Skeletal muscle satellite cell (primary cell): ENCODE measurements around the gene SCN3A.

Experiments
- H3K27me3 ChIP-seq: 2 replicates; pipeline ENCODE4 v1.7.0; 2013; ENCODE audit warnings: low read length; ENCODE audit not compliant: control insufficient read depth, insufficient read depth
- H3K36me3 ChIP-seq: 2 replicates; pipeline ENCODE4 v1.7.0; 2013; ENCODE audit warnings: mild to moderate bottlenecking, control low read depth, low read length; ENCODE audit not compliant: insufficient read depth
- H3K4me1 ChIP-seq: 2 replicates; pipeline ENCODE4 v1.7.0; 2013; ENCODE audit warnings: low read length; ENCODE audit not compliant: control insufficient read depth, insufficient read depth
- H3K4me2 ChIP-seq: 2 replicates; pipeline ENCODE4 v1.7.0; 2013; ENCODE audit warnings: mild to moderate bottlenecking, low read length
- H3K4me3 ChIP-seq: 2 replicates; pipeline ENCODE4 v1.7.0; 2013; ENCODE audit warnings: low read length
- H3K9ac ChIP-seq: 2 replicates; pipeline ENCODE4 v1.7.0; 2013; ENCODE audit warnings: mild to moderate bottlenecking, low read depth, low read length, moderate library complexity
- H3K9me3 ChIP-seq: replicated peaks from 2 replicates; pipeline ENCODE4 v1.7.0; 2013; ENCODE audit warnings: mild to moderate bottlenecking, control low read depth, low read length

The SCN3A gene

DNA sequence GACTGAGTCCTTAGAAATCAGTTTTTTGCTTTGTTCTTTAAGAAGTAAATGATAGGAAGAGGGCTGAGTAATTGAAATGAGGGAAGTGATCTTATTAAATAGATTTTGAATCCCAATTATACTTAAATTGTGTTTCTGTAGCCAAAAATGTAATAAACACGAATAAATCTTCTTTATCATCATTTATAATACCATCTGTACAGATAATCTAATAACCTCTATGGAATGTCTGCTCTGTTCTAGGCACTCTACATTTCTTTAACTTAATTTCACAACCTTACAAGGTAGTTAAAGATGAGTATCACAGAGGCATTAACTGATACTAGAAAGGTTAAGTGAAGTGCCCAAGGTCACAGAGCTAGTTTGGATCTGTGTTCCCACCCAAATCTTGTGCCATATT lies 21.1 kb upstream of the SCN3A start:
- H3K4me3 ChIP-seq, result no peak overlapping the region
- H3K9me3 ChIP-seq, result no peaks in the 10 kb centered on the region
- no peaks in the 10 kb centered on the region for H3K4me1 ChIP-seq
- H3K36me3 ChIP-seq, result no peaks in the 10 kb centered on the region
- H3K9ac ChIP-seq, result no peak overlapping the region
- no peak overlapping the region for H3K4me2 ChIP-seq
- H3K27me3 ChIP-seq, result peaks cover 4% of the 10 kb centered on the region

- Histone ChIP-seq H3K9ac (no peak overlapping the region), H3K4me3 (no peak overlapping the region), H3K4me2 (no peak overlapping the region), H3K27me3 (no peaks in the 10 kb centered on the region), H3K4me1 (no peaks in the 10 kb centered on the region), H3K9me3 (no peaks in the 10 kb centered on the region), H3K36me3 (no peaks in the 10 kb centered on the region)
These were observed 15.6 kb upstream of the SCN3A start for GRCh38 chr2:165219481-165219880.

GRCh38 chr2:165214093-165214492 lies 10.2 kb upstream of the SCN3A start:
- Histone ChIP-seq H3K27me3 (peaks cover 2% of the 10 kb centered on the region), H3K36me3 (no peaks in the 10 kb centered on the region), H3K4me1 (no peaks in the 10 kb centered on the region), H3K9me3 (no peaks in the 10 kb centered on the region), H3K4me2 (no peak overlapping the region), H3K9ac (no peak overlapping the region), H3K4me3 (no peak overlapping the region)

GRCh38 chr2:165208094-165208493 lies 4.2 kb upstream of the SCN3A start:
- Histone ChIP-seq H3K27me3 (no peaks in the 10 kb centered on the region), H3K9ac (no peak overlapping the region), H3K9me3 (no peaks in the 10 kb centered on the region)

DNA sequence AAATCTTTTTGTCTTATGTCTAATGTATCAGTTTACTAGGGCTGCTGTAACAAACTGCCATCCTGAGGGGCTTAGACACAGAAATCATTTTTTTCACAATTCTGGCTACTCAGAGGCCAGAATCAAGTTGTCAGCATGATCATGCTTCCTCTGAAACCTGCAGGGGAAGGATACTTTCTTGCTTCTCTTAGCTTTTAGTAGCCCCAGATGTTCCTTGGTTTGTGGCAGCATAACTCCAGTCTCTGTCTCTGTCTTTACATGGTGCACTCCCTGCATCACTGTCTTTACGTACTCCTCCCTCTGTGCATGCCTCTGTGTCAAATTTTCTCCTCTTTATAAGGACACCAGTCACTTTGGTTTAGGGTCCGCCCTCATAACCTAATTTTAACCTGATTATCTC lies 2.0 kb upstream of the SCN3A start:
- H3K4me3 ChIP-seq, result no peak overlapping the region
- H3K9ac ChIP-seq, result no peak overlapping the region
- no peaks in the 10 kb centered on the region for H3K9me3 ChIP-seq
- H3K4me1 ChIP-seq, result peaks cover 6% of the 10 kb centered on the region
- no peak overlapping the region for H3K4me2 ChIP-seq
- H3K36me3 ChIP-seq, result no peaks in the 10 kb centered on the region
- no peaks in the 10 kb centered on the region for H3K27me3 ChIP-seq

More at GRCh38 chr2:165208094-165208493, 4.2 kb upstream of the SCN3A start:
- H3K4me3 ChIP-seq, result no peak overlapping the region
- H3K4me2 ChIP-seq, result no peak overlapping the region
- no peaks in the 10 kb centered on the region for H3K36me3 ChIP-seq
- H3K4me1 ChIP-seq, result peaks cover 6% of the 10 kb centered on the region

GRCh38 chr2:165202239-165202638 lies 1.6 kb downstream of the SCN3A start:
- no peaks in the 10 kb centered on the region for H3K27me3 ChIP-seq
- H3K9ac ChIP-seq, result no peak overlapping the region
- H3K4me3 ChIP-seq, result no peak overlapping the region
- no peaks in the 10 kb centered on the region for H3K9me3 ChIP-seq
- H3K4me2 ChIP-seq, result no peak overlapping the region
- peaks cover 6% of the 10 kb centered on the region for H3K4me1 ChIP-seq
- no peaks in the 10 kb centered on the region for H3K36me3 ChIP-seq

DNA sequence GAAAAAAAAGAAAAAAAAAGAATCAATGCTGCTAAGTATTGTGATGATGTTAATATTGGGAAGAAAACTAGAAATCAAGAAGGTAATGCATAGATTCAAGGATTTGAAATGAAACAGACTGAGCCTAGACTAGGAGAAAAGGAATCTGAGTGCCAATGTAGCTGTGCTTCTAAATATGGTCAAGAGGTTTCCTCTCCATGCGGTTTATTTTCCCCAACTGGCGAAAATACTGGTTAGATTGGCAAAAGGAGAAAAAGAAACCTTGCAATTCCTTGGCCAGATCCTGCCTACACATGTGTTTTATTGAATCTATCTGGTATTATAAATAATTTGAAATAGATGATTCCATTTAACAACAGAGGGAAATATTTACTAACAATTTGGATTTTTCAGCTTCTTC lies 5.7 kb downstream of the SCN3A start:
- Histone ChIP-seq H3K4me2 (no peak overlapping the region), H3K36me3 (no peaks in the 10 kb centered on the region), H3K27me3 (no peaks in the 10 kb centered on the region), H3K9ac (no peak overlapping the region), H3K9me3 (no peaks in the 10 kb centered on the region), H3K4me1 (peaks cover under 1% of the 10 kb centered on the region), H3K4me3 (no peak overlapping the region)

- Histone ChIP-seq H3K27me3 (no peaks in the 10 kb centered on the region), H3K4me2 (no peak overlapping the region), H3K9me3 (no peaks in the 10 kb centered on the region), H3K9ac (no peak overlapping the region), H3K4me3 (no peak overlapping the region), H3K4me1 (no peaks in the 10 kb centered on the region), H3K36me3 (no peaks in the 10 kb centered on the region)
These were observed 6.5 kb downstream of the SCN3A start for GRCh38 chr2:165197346-165197745.

GRCh38 chr2:165196411-165196810 lies 7.4 kb downstream of the SCN3A start:
- no peak overlapping the region for H3K4me3 ChIP-seq
- H3K27me3 ChIP-seq, result no peaks in the 10 kb centered on the region
- no peak overlapping the region for H3K9ac ChIP-seq
- no peaks in the 10 kb centered on the region for H3K4me1 ChIP-seq
- no peaks in the 10 kb centered on the region for H3K9me3 ChIP-seq
- H3K36me3 ChIP-seq, result no peaks in the 10 kb centered on the region
- H3K4me2 ChIP-seq, result no peak overlapping the region

- Histone ChIP-seq H3K4me2 (no peak overlapping the region), H3K4me1 (no peaks in the 10 kb centered on the region), H3K9ac (no peak overlapping the region), H3K36me3 (no peaks in the 10 kb centered on the region), H3K9me3 (no peaks in the 10 kb centered on the region), H3K4me3 (no peak overlapping the region), H3K27me3 (no peaks in the 10 kb centered on the region)
These were observed 10.6 kb downstream of the SCN3A start for GRCh38 chr2:165193178-165193777.

- H3K9me3 ChIP-seq, result no peaks in the 10 kb centered on the region
- no peak overlapping the region for H3K9ac ChIP-seq
- no peaks in the 10 kb centered on the region for H3K27me3 ChIP-seq
- H3K4me3 ChIP-seq, result no peak overlapping the region
- H3K4me2 ChIP-seq, result no peak overlapping the region
- no peaks in the 10 kb centered on the region for H3K4me1 ChIP-seq
- H3K36me3 ChIP-seq, result no peaks in the 10 kb centered on the region
These were observed 11.1 kb downstream of the SCN3A start for GRCh38 chr2:165192729-165193128.

DNA sequence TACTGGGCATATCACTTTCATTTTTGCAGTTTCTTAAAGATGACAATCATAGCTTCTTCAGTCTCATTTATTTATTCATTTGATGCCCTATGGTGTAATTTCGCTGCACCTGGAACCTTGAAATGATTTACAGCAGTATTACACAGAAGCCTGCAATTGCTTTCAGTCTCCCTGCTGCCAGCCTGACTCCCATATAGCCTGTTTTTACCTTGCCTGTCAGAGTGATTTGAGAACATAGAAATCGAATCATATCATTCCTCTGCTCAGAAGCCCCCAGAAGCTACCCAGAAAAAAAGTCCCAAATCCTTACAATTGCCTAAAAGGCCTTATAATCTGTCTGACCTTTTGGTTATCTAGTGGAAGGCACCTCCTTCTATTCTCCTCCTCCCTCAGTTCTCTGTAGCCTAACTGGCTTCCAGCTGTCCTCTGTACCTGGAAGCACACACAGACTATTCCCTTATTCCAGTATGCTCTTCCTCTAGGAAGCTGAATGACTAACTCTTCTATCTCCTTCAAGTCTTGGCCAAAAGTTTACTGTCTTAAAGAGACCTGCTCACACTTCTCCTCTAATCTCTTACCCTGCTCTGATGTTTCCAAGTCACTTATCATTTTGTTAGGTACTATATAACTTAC lies 12.6 kb downstream of the SCN3A start:
- H3K4me2 ChIP-seq, result no peak overlapping the region
- no peak overlapping the region for H3K9ac ChIP-seq
- H3K9me3 ChIP-seq, result no peaks in the 10 kb centered on the region

More for the DNA sequence above, 12.6 kb downstream of the SCN3A start:
- Histone ChIP-seq H3K4me3 (no peak overlapping the region), H3K4me1 (no peaks in the 10 kb centered on the region), H3K27me3 (no peaks in the 10 kb centered on the region), H3K36me3 (no peaks in the 10 kb centered on the region)
